Loucy (cell line): Measurements from ENCODE around the gene ABTB2.

Experiments used
- H2AFZ ChIP-seq: fragments of 200-600 bp; sonication (generic); 2 replicates; pipeline ENCODE4 v1.6.0; 2016; ENCODE audit warnings: antibody characterized with exemption, mild to moderate bottlenecking, low read length, moderate library complexity
- H3F3A ChIP-seq: fragments of 200-600 bp; 2 replicates; pipeline ENCODE4 v1.6.0; 2016; ENCODE audit warnings: antibody characterized with exemption, low read depth, mild to moderate bottlenecking
- H3K27me3 ChIP-seq: fragments of 200-600 bp; sonication (generic); 2 replicates; pipeline ENCODE4 v1.6.1; 2014; ENCODE audit warnings: low read length, mild to moderate bottlenecking; ENCODE audit not compliant: insufficient read depth, poor library complexity, severe bottlenecking
- H3K36me3 ChIP-seq: fragments of 200-600 bp; sonication (generic); 2 replicates; pipeline ENCODE4 v1.6.1; 2016; ENCODE audit warnings: low read length; ENCODE audit not compliant: insufficient read depth
- H3K4me1 ChIP-seq: fragments of 200-600 bp; sonication (generic); 2 replicates; pipeline ENCODE4 v1.5.1; 2014; ENCODE audit warnings: low read length, mild to moderate bottlenecking; ENCODE audit not compliant: insufficient read depth, poor library complexity, severe bottlenecking
- H3K4me2 ChIP-seq: fragments of 200-600 bp; sonication (generic); 2 replicates; pipeline ENCODE4 v1.6.0; 2014; ENCODE audit warnings: antibody characterized with exemption, low read length, low read depth, mild to moderate bottlenecking; ENCODE audit not compliant: poor library complexity, severe bottlenecking
- H3K4me3 ChIP-seq: fragments of 200-600 bp; sonication (generic); 2 replicates; pipeline ENCODE4 v1.5.1; 2014; ENCODE audit warnings: low read length, mild to moderate bottlenecking, mixed read lengths; ENCODE audit not compliant: poor library complexity, severe bottlenecking
- H3K79me2 ChIP-seq: fragments of 200-600 bp; sonication (generic); 2 replicates; pipeline ENCODE4 v1.6.1; 2014; ENCODE audit warnings: low read length; ENCODE audit not compliant: insufficient read depth
- H3K9ac ChIP-seq: fragments of 200-600 bp; sonication (generic); 2 replicates; pipeline ENCODE4 v1.6.0; 2014; ENCODE audit warnings: mild to moderate bottlenecking, low read depth, low read length, moderate library complexity; ENCODE audit not compliant: poor library complexity, severe bottlenecking
- H3K9me2 ChIP-seq: fragments of 200-600 bp; sonication (generic); replicated peaks from 2 replicates; pipeline ENCODE4 v1.6.1; 2016; ENCODE audit warnings: low read depth, low read length, mixed read lengths
- H3K9me3 ChIP-seq: fragments of 200-600 bp; sonication (generic); 2 replicates; pipeline ENCODE4 v1.6.1; 2014; ENCODE audit warnings: mild to moderate bottlenecking, antibody characterized with exemption, low read length, low read depth; ENCODE audit not compliant: insufficient read depth
- H4K20me1 ChIP-seq: fragments of 200-600 bp; sonication (generic); 2 replicates; pipeline ENCODE4 v1.6.0; 2014; ENCODE audit warnings: antibody characterized with exemption, low read length, mild to moderate bottlenecking; ENCODE audit not compliant: insufficient read depth, poor library complexity, severe bottlenecking
- EZH2phosphoT487 ChIP-seq: fragments of 200-600 bp; IDR thresholded peaks from 2 replicates; pipeline ENCODE4 v1.6.1; 2018; ENCODE audit warnings: antibody characterized with exemption, mild to moderate bottlenecking, moderate library complexity, borderline replicate concordance
- TF ChIP-seq, protein P1 (sequence below): fragments of 200-600 bp; sonication (generic); conservative IDR thresholded peaks from 2 replicates; pipeline ENCODE4 v1.5.1; 2014; ENCODE audit warnings: mild to moderate bottlenecking, antibody characterized with exemption, low read length

Gene ABTB2

DNA sequence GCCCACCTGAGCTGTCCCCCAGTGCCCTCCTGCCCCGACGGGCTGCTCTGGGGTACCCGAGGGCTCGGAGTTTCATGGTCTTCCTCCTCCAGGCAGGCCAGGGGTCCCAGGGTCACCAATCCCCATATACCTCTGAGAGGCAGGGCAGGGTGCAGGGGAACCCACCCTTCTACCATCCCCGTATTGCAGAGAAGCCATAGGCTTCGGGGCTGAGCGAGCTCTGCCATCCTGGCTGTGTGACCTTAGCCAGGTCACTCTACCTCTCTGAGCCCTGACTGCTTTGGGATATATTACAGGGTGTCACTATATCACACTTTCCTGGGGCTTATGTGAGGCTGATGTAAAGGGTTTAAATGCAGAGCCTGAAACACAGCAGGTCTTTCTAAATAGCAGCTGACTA, 195.0 kb downstream of the ABTB2 start:
- Histone ChIP-seq H3K4me3 (no peak overlapping the region), H3K36me3 (no peaks in the 10 kb centered on the region; the same call in 1 of the 2 replicates)

DNA sequence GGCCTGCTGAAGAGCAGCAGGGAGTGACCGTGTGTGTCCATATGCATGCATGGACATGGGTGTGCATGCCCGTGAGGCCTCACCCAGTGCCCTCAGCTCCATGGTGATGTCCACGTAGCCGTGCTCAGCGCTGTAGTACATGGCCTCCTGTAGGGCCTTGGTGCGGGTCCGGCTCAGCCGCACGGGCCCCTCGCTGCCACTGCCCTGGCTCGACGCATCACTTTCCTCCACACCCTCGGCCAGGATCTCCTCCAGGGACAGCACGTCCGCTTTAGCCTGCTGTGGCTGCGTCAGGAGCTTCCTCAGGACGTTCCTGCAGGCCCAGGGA, 195.4 kb downstream of the ABTB2 start:
- Histone ChIP-seq H3K27me3 (no peaks in the 10 kb centered on the region), H3K9me2 (no peaks in the 10 kb centered on the region), H3F3A (no peaks in the 10 kb centered on the region), H3K4me1 (no peaks in the 10 kb centered on the region), H2AFZ (no peak overlapping the region), H3K79me2 (no peaks in the 10 kb centered on the region), H3K9ac (no peak overlapping the region), H3K4me2 (no peak overlapping the region), H4K20me1 (no peaks in the 10 kb centered on the region), H3K36me3 (no peaks in the 10 kb centered on the region; the same call in 1 of the 2 replicates), H3K4me3 (no peak overlapping the region), H3K9me3 (no peaks in the 10 kb centered on the region)
- TF ChIP-seq EZH2phosphoT487: no peak
- TF ChIP-seq, protein P1, sequence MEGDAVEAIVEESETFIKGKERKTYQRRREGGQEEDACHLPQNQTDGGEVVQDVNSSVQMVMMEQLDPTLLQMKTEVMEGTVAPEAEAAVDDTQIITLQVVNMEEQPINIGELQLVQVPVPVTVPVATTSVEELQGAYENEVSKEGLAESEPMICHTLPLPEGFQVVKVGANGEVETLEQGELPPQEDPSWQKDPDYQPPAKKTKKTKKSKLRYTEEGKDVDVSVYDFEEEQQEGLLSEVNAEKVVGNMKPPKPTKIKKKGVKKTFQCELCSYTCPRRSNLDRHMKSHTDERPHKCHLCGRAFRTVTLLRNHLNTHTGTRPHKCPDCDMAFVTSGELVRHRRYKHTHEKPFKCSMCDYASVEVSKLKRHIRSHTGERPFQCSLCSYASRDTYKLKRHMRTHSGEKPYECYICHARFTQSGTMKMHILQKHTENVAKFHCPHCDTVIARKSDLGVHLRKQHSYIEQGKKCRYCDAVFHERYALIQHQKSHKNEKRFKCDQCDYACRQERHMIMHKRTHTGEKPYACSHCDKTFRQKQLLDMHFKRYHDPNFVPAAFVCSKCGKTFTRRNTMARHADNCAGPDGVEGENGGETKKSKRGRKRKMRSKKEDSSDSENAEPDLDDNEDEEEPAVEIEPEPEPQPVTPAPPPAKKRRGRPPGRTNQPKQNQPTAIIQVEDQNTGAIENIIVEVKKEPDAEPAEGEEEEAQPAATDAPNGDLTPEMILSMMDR: no peak

More for the DNA sequence above, 195.0 kb downstream of the ABTB2 start:
- Histone ChIP-seq H3K79me2 (no peaks in the 10 kb centered on the region), H3K4me2 (no peak overlapping the region), H3K4me1 (no peaks in the 10 kb centered on the region), H3K9me3 (no peaks in the 10 kb centered on the region), H3K9me2 (no peaks in the 10 kb centered on the region), H4K20me1 (no peaks in the 10 kb centered on the region), H2AFZ (no peak overlapping the region), H3K27me3 (no peaks in the 10 kb centered on the region), H3F3A (no peaks in the 10 kb centered on the region), H3K9ac (no peak overlapping the region)
- TF ChIP-seq, protein P1: no peak
- no peak for TF ChIP-seq EZH2phosphoT487

DNA sequence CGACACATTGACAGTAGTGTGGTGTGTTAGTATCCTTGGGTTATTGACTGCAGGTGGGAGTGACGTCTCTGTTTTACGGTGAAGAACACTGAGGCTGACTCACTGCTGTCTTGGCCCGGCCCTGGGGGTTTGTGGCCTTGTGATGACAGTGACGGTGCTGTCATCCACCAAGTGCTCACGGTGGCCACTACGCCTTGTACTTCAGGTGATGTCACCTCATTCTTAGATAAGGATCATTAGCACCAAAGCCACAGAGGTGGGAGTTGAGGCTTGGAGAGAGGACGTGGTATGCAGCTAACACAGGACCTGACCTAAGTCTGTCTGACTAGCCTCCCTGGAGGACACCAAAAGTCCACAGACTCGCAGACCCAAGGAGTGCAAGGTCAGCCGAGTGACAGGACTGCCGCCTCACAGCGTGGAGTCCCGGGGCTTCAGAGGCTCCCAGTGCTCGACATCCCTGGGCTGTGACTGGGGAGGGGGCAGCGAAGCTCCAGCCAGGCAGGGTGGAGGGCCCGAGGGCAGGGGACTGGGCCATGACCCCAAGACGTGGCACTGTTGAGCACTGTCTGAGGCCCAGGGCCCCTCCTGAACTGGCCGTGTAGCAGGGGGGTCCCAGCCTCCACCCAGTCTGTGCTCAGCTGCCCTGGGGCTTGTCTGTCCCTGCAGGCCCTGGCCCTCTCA, 195.9 kb downstream of the ABTB2 start:
- Histone ChIP-seq H3K9me3 (no peaks in the 10 kb centered on the region), H3F3A (no peaks in the 10 kb centered on the region), H3K4me2 (no peak overlapping the region), H3K9me2 (no peaks in the 10 kb centered on the region), H4K20me1 (no peaks in the 10 kb centered on the region), H2AFZ (no peak overlapping the region), H3K4me3 (no peak overlapping the region), H3K4me1 (no peaks in the 10 kb centered on the region), H3K36me3 (no peaks in the 10 kb centered on the region; the same call in 1 of the 2 replicates), H3K9ac (no peak overlapping the region), H3K79me2 (no peaks in the 10 kb centered on the region), H3K27me3 (no peaks in the 10 kb centered on the region)
- TF ChIP-seq, protein P1: no peak
- no peak for TF ChIP-seq EZH2phosphoT487
